HCT116 (cell line): ENCODE data around the gene ACOT7. TPM values are rescaled to one million over a fixed set of nuclear protein-coding genes. Genes with fewer than 3 reads are reported as not detected.
A peak's percentile ranks its signal among the peaks of the same experiment; 100 is the strongest.

ENCODE experiments used
- ATAC-seq: fragments of 200-7000 bp; cut with Tn5 transposase; 2 replicates; pipeline ENCODE4 v1.9.1; 2020; ENCODE audit warnings: mild to moderate bottlenecking, moderate library complexity
- BruUV-seq: library from RNA; stranded (reverse); fragments of 400-500 nt; replicated peaks from 2 replicates; lab custom pipeline; 2021; lab: Mats Ljungman, UMichigan
- CTCF ChIA-PET: fragments of 300-600 bp; sonication (Branson Sonifier 250); formaldehyde crosslinking; loops from one replicate; lab custom pipeline; 2021; ENCODE audit warnings: antibody characterized with exemption; lab: Charles Lee
- POLR2A ChIA-PET: fragments of 300-600, 350-600 bp; sonication (Branson Sonifier 250); formaldehyde crosslinking; loops from one replicate; lab custom pipeline; 2021; ENCODE audit warnings: antibody characterized with exemption; lab: Charles Lee
- RAD21 ChIA-PET, 2 experiments: fragments of 300-600 bp; sonication (Branson Sonifier 250); formaldehyde crosslinking; loops; one replicate each; lab custom pipeline; 2023; ENCODE audit warnings: low total read pairs in 2 of 2; ENCODE audit not compliant: uncharacterized antibody in 2 of 2, unreplicated experiment in 2 of 2, low non-redundant PET in 1 of 2; lab: Charles Lee
- DNase-seq: peaks from one replicate; pipeline ENCODE4 v3.0.0-alpha.2; 2010; ENCODE audit warnings: low read depth, low spot score
- H2AFZ ChIP-seq: fragments of 200-600 bp; shearing (Covaris generic), sonication (generic); 2 replicates; pipeline ENCODE4 v1.6.1; 2017; ENCODE audit warnings: low read depth, mixed run types, mixed read lengths, antibody characterized with exemption, low read length; ENCODE audit not compliant: poor library complexity, severe bottlenecking
- H3K27ac ChIP-seq: 2 replicates; pipeline ENCODE4 v1.5.1; 2012; ENCODE audit warnings: low read depth, low read length
- H3K27me3 ChIP-seq: fragments of 200-600 bp; sonication (generic); 2 replicates; pipeline ENCODE4 v1.6.1; 2016; ENCODE audit warnings: mixed run types, low read length, mixed read lengths; ENCODE audit not compliant: insufficient read depth
- H3K36me3 ChIP-seq, 2 experiments: fragments of 200-500 bp in 1 of 2; fragments of 200-600 bp in 1 of 2; sonication (Bioruptor generic) in 1 of 2; sonication (generic) in 1 of 2; 2 replicates each; pipeline versions ENCODE4 v1.5.1 to v1.6.1; 2014 to 2016; ENCODE audit warnings: low read length in 2 of 2, inconsistent platforms in 1 of 2, mixed read lengths in 1 of 2, mixed run types in 1 of 2; ENCODE audit not compliant: insufficient read depth in 2 of 2, control insufficient read depth in 1 of 2
- H3K4me1 ChIP-seq, 2 experiments: fragments of 200-600 bp in 1 of 2; sonication (generic) in 1 of 2; 2 replicates each; pipeline versions ENCODE4 v1.5.1 to v1.6.1; 2012 to 2017; ENCODE audit warnings: low read length in 2 of 2, inconsistent platforms in 1 of 2, mild to moderate bottlenecking in 1 of 2, mixed read lengths in 1 of 2, mixed run types in 1 of 2, moderate library complexity in 1 of 2; ENCODE audit not compliant: insufficient read depth in 2 of 2, control insufficient read depth in 1 of 2
- H3K4me2 ChIP-seq: fragments of 200-600 bp; sonication (generic); 2 replicates; pipeline ENCODE4 v1.6.1; 2017; ENCODE audit warnings: mixed run types, low read length, mixed read lengths
- H3K4me3 ChIP-seq, 2 experiments: fragments of 200-600 bp in 1 of 2; sonication (generic) in 1 of 2; replicated peaks in 1 of 2; 2 replicates each; pipeline ENCODE4 v1.5.1; 2011 to 2016; ENCODE audit warnings: low read length in 2 of 2, control low read depth in 1 of 2, low read depth in 1 of 2, mild to moderate bottlenecking in 1 of 2, mixed read lengths in 1 of 2, mixed run types in 1 of 2
- H3K79me2 ChIP-seq: fragments of 200-600 bp; sonication (generic); 2 replicates; pipeline ENCODE4 v1.6.1; 2017; ENCODE audit warnings: mild to moderate bottlenecking, mixed run types, low read length, moderate library complexity, mixed read lengths; ENCODE audit not compliant: insufficient read depth
- H3K9ac ChIP-seq: fragments of 200-600 bp; sonication (generic); 2 replicates; pipeline ENCODE4 v1.6.1; 2016; ENCODE audit warnings: low read length, mixed read lengths
- H3K9me2 ChIP-seq: fragments of 200-600 bp; sonication (generic), shearing (Covaris generic); 2 replicates; pipeline ENCODE4 v1.6.1; 2017; ENCODE audit warnings: mixed run types, mild to moderate bottlenecking, moderate library complexity; ENCODE audit not compliant: insufficient read depth
- H3K9me3 ChIP-seq, 2 experiments: fragments of 200-500 bp in 1 of 2; fragments of 200-600 bp in 1 of 2; sonication (Bioruptor generic) in 1 of 2; sonication (generic) in 1 of 2; 2 replicates each; pipeline ENCODE4 v1.6.1; 2014 to 2017; ENCODE audit warnings: low read length in 2 of 2, mixed read lengths in 2 of 2, inconsistent platforms in 1 of 2, low read depth in 1 of 2, mild to moderate bottlenecking in 1 of 2, mixed run types in 1 of 2, moderate library complexity in 1 of 2; ENCODE audit not compliant: control insufficient read depth in 1 of 2, insufficient read depth in 1 of 2
- H4K20me1 ChIP-seq: fragments of 200-600 bp; sonication (generic), shearing (Covaris generic); 2 replicates; pipeline ENCODE4 v1.6.1; 2017; ENCODE audit warnings: mixed run types, mild to moderate bottlenecking, moderate library complexity; ENCODE audit not compliant: insufficient read depth
- ATF3 ChIP-seq: IDR thresholded peaks from 2 replicates; pipeline ENCODE4 v1.6.1; 2012
- FOSL1 ChIP-seq: IDR thresholded peaks from 2 replicates; pipeline ENCODE4 v1.6.1; 2012; ENCODE audit warnings: low read depth
- SP1 ChIP-seq: IDR thresholded peaks from 2 replicates; pipeline ENCODE4 v1.6.1; 2012; ENCODE audit warnings: low read depth
- SRF ChIP-seq: IDR thresholded peaks from 2 replicates; pipeline ENCODE4 v1.6.1; 2012; ENCODE audit warnings: low read depth
- YY1 ChIP-seq: IDR thresholded peaks from 2 replicates; pipeline ENCODE4 v1.6.1; 2011; ENCODE audit warnings: low read length, low read depth, moderate library complexity, mild to moderate bottlenecking; ENCODE audit not compliant: insufficient replicate concordance; ENCODE audit errors: extremely low read depth
- ZFX ChIP-seq: fragments of 450-650 bp; IDR thresholded peaks from 2 replicates; pipeline ENCODE4 v1.6.1; 2017
- intact Hi-C: fragments of 100-400 bp; cut with micrococcal nuclease; formaldehyde crosslinking; loops from 2 replicates; pipeline ENCODE4 v1.10.0; 2022
- total RNA-seq: library from RNA; stranded (reverse); gene quantifications from one replicate; pipeline ENCODE4 v1.2.1, GENCODE V29; 2021; ENCODE audit not compliant: unreplicated experiment

Gene ACOT7
- total RNA-seq, 1 experiment from 2014 or later = 162 TPM

- Histone ChIP-seq H3K9me3 (no peaks in the 10 kb centered on the region), H3K27ac (no peak overlapping the region)
- BruUV-seq = no TSS peak
- DNase-seq = no peak
- RAD21 ChIA-PET = no interaction called here
- TF ChIP-seq FOSL1 (no peak), ATF3 (no peak), SP1 (no peak), YY1 (no peak)
- TF ChIP-seq, all 23 proteins: peak for 0
- intact Hi-C loops = no loop called here
- no peak overlapping the region for H3K4me3 ChIP-seq
- peak overlapping the region; percentile 97 for H3K4me2 ChIP-seq
- H3K4me1 ChIP-seq = peaks cover 44 to 87% of the 10 kb centered on the region in 2 experiments
- ChIA-PET CTCF (interaction anchor here (1.4 to 3.5 kb wide), 2 partner anchors 18 to 175 kb away, joined by 3 to 105 read pairs; no protein-coding TSS in a partner anchor), POLR2A (no interaction called here)
- H3K9ac ChIP-seq = peak overlapping the region; percentile 71; the same call in 1 of the 2 replicates
- ATAC-seq = no peak
- no peaks in the 10 kb centered on the region for H3K9me2 ChIP-seq
- no peak overlapping the region for H2AFZ ChIP-seq
- H4K20me1 ChIP-seq = no peaks in the 10 kb centered on the region
- no peaks in the 10 kb centered on the region for H3K36me3 ChIP-seq
- H3K27me3 ChIP-seq = no peaks in the 10 kb centered on the region
- H3K79me2 ChIP-seq = peaks cover 6% of the 10 kb centered on the region; the same call in 1 of the 2 replicates
Observed at GRCh38 chr1:6421266-6421665, 27.7 kb upstream of the ACOT7 start.

- no TSS peak for BruUV-seq
- H3K4me2 ChIP-seq = peak overlapping the region; percentile 97
- ChIA-PET CTCF (interaction anchor here (1.2 to 3.5 kb wide), 6 partner anchors 19 to 175 kb away, joined by 3 to 105 read pairs (median 4); no protein-coding TSS in a partner anchor), POLR2A (interaction anchor here (0.9 to 1.6 kb wide), 3 partner anchors 10 to 17 kb away, joined by 3 to 6 read pairs (median 4); no protein-coding TSS in a partner anchor), RAD21 (interaction anchor here (1.1 to 1.3 kb wide), 2 partner anchors 17 kb away, joined by 3 to 4 read pairs; no protein-coding TSS in a partner anchor)
- peaks cover 37 to 87% of the 10 kb centered on the region in 2 experiments for H3K4me1 ChIP-seq
- peak; percentile 21 for ATAC-seq
- H3K27me3 ChIP-seq = no peaks in the 10 kb centered on the region
- H3K79me2 ChIP-seq = peaks cover 3% of the 10 kb centered on the region; the same call in 1 of the 2 replicates
- no peak for TF ChIP-seq SRF
- 0 out of 2 replicates have a peak, but pooled peaks have one; percentile 3 for TF ChIP-seq ZFX
- no peaks in the 10 kb centered on the region for H3K9me3 ChIP-seq
- H3K27ac ChIP-seq = peak overlapping the region; percentile 43; the same call in 1 of the 2 replicates
- H3K4me3 ChIP-seq = peak overlapping the region; percentile 50 to 67
- no peaks in the 10 kb centered on the region for H4K20me1 ChIP-seq
- H3K36me3 ChIP-seq = no peaks in the 10 kb centered on the region
- intact Hi-C loops = no loop called here
- peak overlapping the region; percentile 14 for H2AFZ ChIP-seq
- no peaks in the 10 kb centered on the region for H3K9me2 ChIP-seq
- H3K9ac ChIP-seq = peak overlapping the region; percentile 71
- DNase-seq = no peak
Observed at GRCh38 chr1:6420454-6421042, 27.0 kb upstream of the ACOT7 start.
